Stimulated activated CD4-positive, alpha-beta T cell treated with anti-CD3 and anti-CD28 coated beads, Interleukin-1b, Interleukin-23, amount 100 ng/mL, for 24 hours (primary cell): ENCODE data around the gene STYX.
A peak's percentile ranks its signal among the peaks of the same experiment; 100 is the strongest.

Source experiments
- DNase-seq, 4 experiments: peaks; one replicate each; pipeline ENCODE4 v3.0.0-alpha.2; 2020; ENCODE audit warnings: low read depth in 4 of 4, low spot score in 1 of 4

Gene STYX

DNA sequence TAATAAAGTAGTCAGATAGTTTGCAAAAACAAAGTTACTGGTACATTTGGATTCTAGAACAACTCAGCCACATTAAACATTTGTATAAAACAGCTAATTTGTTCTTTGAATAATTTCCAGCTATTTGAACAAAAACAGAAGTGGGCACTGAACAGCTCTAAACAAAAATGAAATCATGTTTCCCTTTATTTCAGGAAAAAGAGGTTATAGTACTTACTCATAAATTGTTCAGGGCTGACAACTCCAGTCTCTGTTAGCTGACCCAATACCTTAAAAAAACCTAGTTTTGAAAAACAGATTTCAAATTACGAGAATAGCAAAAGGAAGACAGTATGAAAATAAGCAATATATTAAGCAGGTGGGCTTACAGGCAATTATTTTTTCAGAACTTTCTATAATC is 53.2 kb downstream of the STYX start:
- no peak for DNase-seq

DNA sequence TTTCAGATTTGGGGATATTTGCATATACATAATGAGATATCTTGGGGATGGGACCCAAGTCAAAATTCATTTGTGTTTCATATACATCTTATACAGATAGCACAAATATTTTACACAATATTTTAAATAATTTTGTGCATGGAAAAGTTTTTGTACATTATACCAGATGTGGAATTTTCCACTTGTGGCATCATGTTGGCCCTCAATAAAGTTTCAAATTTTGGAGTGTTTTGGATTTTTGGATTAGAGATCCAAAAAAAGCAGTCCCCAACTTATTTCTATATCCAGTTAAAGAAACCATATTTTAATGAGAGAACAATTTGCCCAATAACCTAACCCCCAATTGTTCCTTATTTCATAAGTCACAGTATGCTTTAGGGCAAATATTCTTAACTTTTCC is 56.9 kb downstream of the STYX start:
- DNase-seq, result no peak

DNA sequence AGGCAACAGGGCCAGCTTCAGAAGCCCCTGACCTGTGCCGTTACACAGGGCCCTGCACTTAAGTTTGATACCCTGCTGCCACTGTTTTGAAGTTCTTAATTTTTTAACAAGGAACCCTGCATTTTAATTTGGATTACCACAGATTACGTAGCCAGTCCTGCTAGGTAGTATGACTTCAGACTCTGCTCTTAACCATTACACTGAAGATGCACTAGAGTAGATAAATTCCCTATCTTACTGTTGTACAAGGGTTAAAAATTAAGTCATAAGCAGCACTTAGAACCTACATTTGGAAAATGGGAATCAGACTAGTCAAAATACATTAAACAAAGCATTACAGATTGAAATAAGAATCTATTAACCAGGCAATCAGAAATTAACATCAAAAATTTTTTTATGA is 59.2 kb downstream of the STYX start:
- no peak for DNase-seq

DNA sequence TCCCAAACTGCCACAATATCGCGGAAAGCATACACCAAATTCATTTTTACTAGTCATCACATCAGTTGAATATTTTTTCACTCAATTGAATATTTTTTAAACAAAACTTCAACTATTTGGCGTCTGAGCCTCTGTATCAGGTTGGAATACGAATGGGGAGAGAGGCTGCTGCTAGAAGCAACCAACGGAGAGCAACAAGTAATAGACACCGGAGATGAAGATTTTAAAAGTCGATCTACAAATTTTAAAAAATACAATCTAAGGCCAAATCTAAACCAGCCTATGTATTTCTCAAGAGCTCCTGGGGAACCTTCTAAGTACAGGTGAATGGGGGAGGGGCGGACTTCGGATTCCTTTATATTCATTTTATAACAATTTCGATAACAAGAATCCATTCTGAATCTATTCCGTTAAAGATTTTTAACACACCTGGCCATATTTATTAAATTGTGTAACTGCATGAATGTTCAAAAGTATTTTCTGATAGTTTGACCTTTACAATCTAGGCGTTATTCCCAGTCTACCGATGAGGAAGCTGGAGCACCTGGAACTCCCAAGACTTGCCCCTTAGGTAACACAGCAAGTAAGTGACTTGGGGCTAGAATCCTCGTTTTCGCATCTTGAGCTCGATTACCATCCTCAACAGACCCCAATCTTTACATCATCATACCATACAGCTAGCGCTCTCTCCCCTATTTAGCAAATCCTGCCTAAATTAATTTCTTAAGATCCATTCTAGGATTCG is 60.2 kb downstream of the STYX start:
- no peak for DNase-seq

DNA sequence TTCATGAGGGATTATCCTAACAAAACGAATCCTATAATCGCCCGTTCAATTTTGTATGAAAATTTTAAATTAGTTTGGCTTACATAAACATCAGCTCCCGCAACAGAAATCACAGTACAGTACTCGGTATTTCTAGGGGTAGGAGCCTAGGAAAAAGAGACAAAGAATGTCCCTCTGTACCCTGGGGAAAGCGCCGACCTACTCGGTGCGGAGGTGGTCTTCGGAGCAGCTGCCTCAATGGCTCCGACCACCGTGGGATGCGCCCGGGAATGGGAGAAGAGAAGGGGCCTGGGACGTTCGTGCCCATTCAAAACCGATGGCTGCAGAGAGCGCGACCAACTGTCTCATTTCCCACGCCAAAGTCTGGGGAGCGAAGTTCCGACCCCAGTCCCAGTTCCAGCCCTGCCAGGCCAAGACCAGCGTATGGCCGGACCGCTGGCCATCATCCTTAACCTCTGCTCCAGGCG is 60.8 kb downstream of the STYX start:
- DNase-seq, result no peak

DNA sequence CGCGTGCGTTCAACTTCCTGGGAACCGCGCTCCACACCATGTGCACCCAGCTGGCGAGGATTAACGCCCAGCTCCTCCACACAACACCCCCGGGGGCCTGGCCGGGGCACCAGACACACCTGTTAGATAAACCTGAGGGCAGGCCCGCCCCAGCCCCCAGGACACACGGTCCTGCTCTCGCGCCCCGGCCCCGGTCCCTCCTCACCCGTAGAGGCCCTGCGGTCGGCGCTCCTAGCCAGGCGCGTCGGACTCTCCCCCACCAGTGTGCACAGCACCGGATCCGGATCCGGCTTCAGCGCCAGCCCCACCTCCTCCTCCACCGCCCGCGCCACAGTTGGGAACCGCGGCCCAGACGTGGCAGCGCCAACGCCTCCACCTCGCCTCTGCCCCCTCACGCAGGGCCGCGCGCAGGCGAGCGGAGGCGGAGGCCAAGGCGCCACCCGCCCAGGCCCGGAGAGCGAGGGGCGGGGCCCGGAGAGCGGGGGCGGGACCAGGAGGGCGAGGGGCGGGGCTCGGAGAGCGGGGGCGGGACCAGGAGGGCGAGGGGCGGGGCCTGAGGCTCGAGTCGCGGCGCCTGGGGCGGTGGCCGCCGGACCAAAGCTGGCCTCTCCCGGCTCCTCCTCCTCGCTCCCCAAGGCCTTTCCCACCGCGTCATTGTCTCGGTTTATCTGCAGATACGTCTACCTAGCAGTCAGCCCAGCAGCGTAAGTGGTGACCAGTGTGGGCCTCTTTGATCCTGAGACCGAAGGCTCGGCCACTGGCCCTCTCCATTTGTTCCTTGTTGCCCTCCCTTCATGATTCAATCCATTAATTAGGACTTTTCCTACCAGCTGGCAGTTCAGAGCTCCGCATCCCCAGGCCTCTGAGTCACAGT is 61.5 kb downstream of the STYX start, which contains the start of gene GNPNAT1:
Gene GNPNAT1, minus strand, starts transcription at position 385 of the 874 bp plus-strand sequence. CDS start 6,957 bp downstream, outside the sequence.
- peak; percentile 40 to 75 (median 62) for DNase-seq

GRCh38 chr14:52792097-52792415 is 62.1 kb downstream of the STYX start:
- DNase-seq, result no peak

DNA sequence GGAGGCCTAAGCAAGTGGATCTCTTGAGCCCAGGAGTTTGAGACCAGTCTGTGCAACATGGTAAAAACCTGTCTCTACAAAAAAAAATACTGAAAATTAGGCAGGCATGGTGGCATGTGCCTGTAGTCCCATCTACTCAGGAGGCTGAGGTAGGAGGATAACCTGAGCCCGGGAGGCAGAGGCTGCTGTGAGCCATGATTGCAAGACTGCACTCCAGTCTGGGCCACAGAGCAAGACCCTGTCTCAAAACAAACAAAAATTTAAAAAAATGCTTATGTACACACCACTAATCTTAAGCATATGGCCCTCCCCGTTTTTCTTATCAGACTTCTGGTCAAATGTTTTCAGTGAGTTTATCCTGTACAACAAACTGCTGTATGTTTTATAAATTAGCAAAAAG is 63.1 kb downstream of the STYX start:
- DNase-seq, result no peak

GRCh38 chr14:52797653-52798052 is 67.7 kb downstream of the STYX start:
- no peak for DNase-seq

GRCh38 chr14:52798826-52799225 is 68.9 kb downstream of the STYX start:
- no peak for DNase-seq

GRCh38 chr14:52801014-52801712 is 71.2 kb downstream of the STYX start:
- DNase-seq, result no peak

DNA sequence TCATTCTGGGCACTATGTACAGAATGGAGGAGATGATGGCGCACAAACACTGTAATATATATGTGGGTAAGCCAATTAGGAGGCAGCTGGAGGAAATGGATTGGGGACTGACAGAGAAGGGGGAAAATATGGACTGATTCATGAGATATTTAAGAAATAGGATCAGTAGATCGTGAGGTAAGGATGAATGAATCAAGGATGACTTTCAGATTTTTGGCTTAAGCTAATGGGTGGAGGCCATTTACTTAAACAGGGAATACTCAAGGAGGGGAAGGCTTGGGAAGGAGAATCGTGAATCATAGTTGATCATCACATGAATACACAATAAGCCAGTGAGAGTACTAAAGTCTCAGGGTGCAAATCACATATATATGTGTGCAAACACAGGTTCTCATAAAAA is 72.6 kb downstream of the STYX start:
- DNase-seq, result no peak

DNA sequence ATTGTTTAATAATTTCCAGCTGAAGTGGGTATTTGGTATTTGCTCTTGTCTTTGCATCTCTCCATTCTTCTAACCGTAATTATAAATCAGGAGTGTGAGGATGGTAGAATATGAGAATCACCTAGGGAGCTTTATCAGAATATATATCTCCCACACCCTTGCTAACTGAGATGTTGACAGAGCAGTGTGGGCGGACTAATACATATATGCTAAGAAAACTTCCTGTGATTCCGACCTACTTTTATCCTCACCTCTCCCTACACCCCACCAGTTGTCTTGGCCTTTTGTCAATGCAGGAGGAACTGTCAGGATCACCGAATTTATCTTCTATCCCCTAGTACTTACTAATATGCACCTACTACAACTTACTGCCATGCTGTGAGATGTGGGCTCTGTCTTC is 76.1 kb downstream of the STYX start:
- no peak for DNase-seq

DNA sequence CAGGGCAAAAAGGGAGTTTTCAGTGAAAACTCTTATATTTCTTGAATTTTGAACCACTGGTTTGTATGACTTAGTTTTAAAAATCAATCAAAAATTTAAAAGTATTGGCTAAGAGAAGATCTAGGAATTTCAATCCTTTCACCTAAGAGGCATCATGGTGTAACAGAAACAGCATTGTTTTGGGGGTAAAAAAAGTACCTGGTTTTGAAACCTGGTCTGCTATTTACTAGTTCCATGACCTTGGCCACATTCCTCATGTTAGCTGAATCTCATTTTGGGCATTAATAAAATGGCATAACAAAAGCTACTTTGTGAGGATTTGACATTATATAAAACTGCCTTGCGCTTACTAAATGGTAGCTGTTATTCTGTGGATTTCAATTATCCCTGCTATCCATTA is 78.1 kb downstream of the STYX start:
- DNase-seq, result no peak

DNA sequence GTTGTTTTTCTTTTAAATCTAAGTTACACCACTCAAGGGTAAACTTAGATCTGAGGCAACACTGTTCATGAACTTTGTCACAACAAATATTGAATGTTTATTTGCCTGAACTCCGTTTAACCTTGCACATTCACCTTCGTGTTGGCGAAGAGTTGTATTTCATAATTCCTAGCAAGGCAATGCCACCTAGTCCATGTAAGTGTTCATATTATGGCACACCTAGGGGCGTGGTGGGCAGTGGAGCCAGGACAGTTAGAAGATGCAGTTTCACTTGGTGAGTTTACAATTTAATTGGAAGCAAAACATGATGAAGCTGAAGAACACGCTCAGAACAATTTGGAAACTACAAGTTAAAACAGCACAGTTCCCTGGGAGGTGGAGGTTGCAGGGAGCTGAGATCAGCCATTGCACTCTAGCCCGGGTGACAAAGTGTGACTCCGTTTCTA is 91.9 kb downstream of the STYX start:
- DNase-seq, result no peak

DNA sequence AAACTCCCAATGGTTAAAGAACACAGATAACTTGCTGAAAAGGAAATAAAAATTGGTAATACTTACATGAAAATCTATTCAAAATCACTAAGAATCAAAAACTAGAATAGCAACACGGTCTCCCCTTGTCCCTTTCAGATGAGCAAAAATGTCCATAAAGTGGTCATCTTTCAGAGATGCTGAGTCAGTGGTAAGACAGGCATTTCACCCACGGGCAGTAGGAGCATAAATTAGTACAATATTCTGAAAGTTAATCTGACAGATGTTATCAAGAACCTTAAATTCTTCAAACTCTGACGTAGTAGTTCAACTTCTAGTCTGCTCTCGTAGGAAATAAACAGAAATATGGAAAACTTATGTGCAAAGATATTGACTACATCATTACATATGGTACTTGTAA is 94.5 kb downstream of the STYX start:
- DNase-seq, result no peak
